B cell (primary cell): ENCODE results near the gene ADAMTS16. TPM values are rescaled to one million over a fixed set of nuclear protein-coding genes. Genes with fewer than 3 reads are reported as not detected.

Experiments used
- ATAC-seq: fragments of 200-7000 bp; cut with Tn5 transposase; one replicate; pipeline ENCODE4 v1.10.0; 2021; ENCODE audit warnings: low read depth, mild to moderate bottlenecking, moderate number of reproducible peaks, moderate library complexity
- CTCF ChIA-PET: fragments of 350-600 bp; sonication (Branson Sonifier 250); formaldehyde crosslinking; loops from one replicate; lab custom pipeline; 2021; ENCODE audit warnings: antibody characterized with exemption, inconsistent platforms; lab: Charles Lee
- POLR2A ChIA-PET: fragments of 350-600 bp; sonication (Branson Sonifier 250); formaldehyde crosslinking; loops from one replicate; lab custom pipeline; 2021; ENCODE audit warnings: antibody characterized with exemption; lab: Charles Lee
- DNase-seq: peaks from one replicate; pipeline ENCODE4 v3.0.0; 2013
- H2AFZ ChIP-seq: 2 replicates; pipeline ENCODE4 v1.6.1; 2012; ENCODE audit warnings: mild to moderate bottlenecking, low read depth, low read length; ENCODE audit not compliant: insufficient read depth, poor library complexity, severe bottlenecking
- H3K27ac ChIP-seq, 2 donors: 1 replicate in 1 of 2; 2 replicates in 1 of 2; pipeline ENCODE4 v1.5.1; 2012 to 2013; ENCODE audit warnings: low read length in 2 of 2, mild to moderate bottlenecking in 2 of 2, moderate library complexity in 1 of 2
- H3K27me3 ChIP-seq, 4 experiments: fragments of 200-600 bp in 1 of 4; sonication (generic) in 1 of 4; replicated peaks in 1 of 4; 1 replicate in 2 of 4; 2 replicates in 2 of 4; pipeline versions ENCODE4 v1.6.1 to v1.7.0; 2013 to 2016; ENCODE audit warnings: low read length in 3 of 4, mild to moderate bottlenecking in 2 of 4, mixed read lengths in 1 of 4, moderate library complexity in 1 of 4; ENCODE audit not compliant: insufficient read depth in 4 of 4, control insufficient read depth in 3 of 4; ENCODE audit errors: control extremely low read depth in 1 of 4
- H3K36me3 ChIP-seq, 2 experiments: replicated peaks in 1 of 2; 1 replicate in 1 of 2; 2 replicates in 1 of 2; pipeline versions ENCODE4 v1.6.1 to v1.7.1; 2013; ENCODE audit warnings: low read length in 1 of 2; ENCODE audit not compliant: insufficient read depth in 2 of 2, control insufficient read depth in 1 of 2; ENCODE audit errors: control extremely low read depth in 1 of 2, extremely low read depth in 1 of 2
- H3K4me1 ChIP-seq, 2 donors: fragments of 200-600 bp in 1 of 2; sonication (generic) in 1 of 2; 1 replicate in 1 of 2; 2 replicates in 1 of 2; pipeline versions ENCODE4 v1.5.1 to v1.6.1; 2013 to 2017; ENCODE audit warnings: low read length in 2 of 2; ENCODE audit not compliant: control insufficient read depth in 2 of 2, insufficient read depth in 2 of 2
- H3K4me2 ChIP-seq: replicated peaks from 2 replicates; pipeline ENCODE3; 2012; ENCODE audit warnings: mild to moderate bottlenecking, low read depth, low read length; ENCODE audit not compliant: poor library complexity, severe bottlenecking
- H3K4me3 ChIP-seq, 5 experiments: fragments of 200-600 bp in 1 of 5; sonication (generic) in 1 of 5; 1 replicate in 3 of 5; 2 replicates in 2 of 5; pipeline versions ENCODE4 v1.5.1 to v1.7.0; 2011 to 2016; ENCODE audit warnings: low read length in 4 of 5, mild to moderate bottlenecking in 4 of 5, low read depth in 2 of 5, control low read depth in 1 of 5, moderate library complexity in 1 of 5; ENCODE audit not compliant: insufficient read depth in 1 of 5; ENCODE audit errors: control extremely low read depth in 1 of 5, extremely low read depth in 1 of 5
- H3K79me2 ChIP-seq: fragments of 200-600 bp; sonication (generic); one replicate; pipeline ENCODE4 v1.6.0; 2016; ENCODE audit warnings: low read length; ENCODE audit not compliant: control insufficient read depth, insufficient read depth
- H3K9ac ChIP-seq: fragments of 200-600 bp; sonication (generic); 2 replicates; pipeline ENCODE4 v1.6.1; 2017; ENCODE audit warnings: mild to moderate bottlenecking, low read length, moderate library complexity
- H3K9me3 ChIP-seq, 3 donors: one replicate each; pipeline versions ENCODE4 v1.6.1 to v1.7.1; 2013; ENCODE audit warnings: low read length in 2 of 3; ENCODE audit not compliant: control insufficient read depth in 2 of 3, insufficient read depth in 1 of 3; ENCODE audit errors: control extremely low read depth in 1 of 3
- H4K20me1 ChIP-seq: 2 replicates; pipeline ENCODE4 v1.6.0; 2012; ENCODE audit warnings: mild to moderate bottlenecking, low read length; ENCODE audit not compliant: insufficient read depth, control insufficient read depth, poor library complexity, severe bottlenecking
- H3K27ac Mint-ChIP-seq: one replicate; pipeline ENCODE4 v1.8.0; 2021; ENCODE audit warnings: mixed read lengths
- H3K27me3 Mint-ChIP-seq: one replicate; pipeline ENCODE4 v1.8.0; 2021; ENCODE audit warnings: mixed read lengths
- H3K4me1 Mint-ChIP-seq: one replicate; pipeline ENCODE4 v1.8.0; 2021; ENCODE audit warnings: mixed read lengths
- H3K4me3 Mint-ChIP-seq: one replicate; pipeline ENCODE4 v1.8.0; 2021; ENCODE audit warnings: mixed read lengths
- H3K9me3 Mint-ChIP-seq: one replicate; pipeline ENCODE4 v1.8.0; 2022; ENCODE audit warnings: mixed read lengths; ENCODE audit not compliant: insufficient read depth
- EZH2 ChIP-seq: IDR thresholded peaks from 2 replicates; pipeline ENCODE4 v1.6.1; 2012; ENCODE audit warnings: borderline replicate concordance, low read depth, mild to moderate bottlenecking, moderate library complexity, low read length; ENCODE audit not compliant: insufficient read depth, poor library complexity, severe bottlenecking
- WGBS: methylation state at CpG from one replicate; pipeline ENCODE4 v1.1.5; 2013; ENCODE audit warnings: missing lambda C conversion rate; ENCODE audit not compliant: insufficient coverage; 5-methylcytosine and 5-hydroxymethylcytosine counted together
- intact Hi-C: fragments of 100-400 bp; cut with micrococcal nuclease; formaldehyde crosslinking; loops from one replicate; pipeline ENCODE4 v1.10.0; 2022
- polyA plus RNA-seq: library from polyadenylated mRNA; depleted of rRNA; stranded (reverse); fragments of >200 nt; gene quantifications from 2 replicates; pipeline ENCODE4 v1.2.3, GENCODE V29; 2012
- total RNA-seq, 2 donors: library from RNA; stranded (reverse); fragments of 120-200 nt in 1 of 2; gene quantifications; 1 replicate in 1 of 2; 2 replicates in 1 of 2; pipeline versions ENCODE4 v1.2.3 to v1.2.4, GENCODE V29; 2013 to 2022
- TF ChIP-seq, protein P1 (sequence below): fragments of 200-600 bp; IDR thresholded peaks from one replicate; pipeline ENCODE4 v1.8.0; 2022; ENCODE audit warnings: antibody characterized with exemption, mild to moderate bottlenecking

Gene ADAMTS16
- total and polyA plus RNA-seq, 2 donors (not counting 1 experiment from before 2014, with no cell fraction given) = not detected

DNA sequence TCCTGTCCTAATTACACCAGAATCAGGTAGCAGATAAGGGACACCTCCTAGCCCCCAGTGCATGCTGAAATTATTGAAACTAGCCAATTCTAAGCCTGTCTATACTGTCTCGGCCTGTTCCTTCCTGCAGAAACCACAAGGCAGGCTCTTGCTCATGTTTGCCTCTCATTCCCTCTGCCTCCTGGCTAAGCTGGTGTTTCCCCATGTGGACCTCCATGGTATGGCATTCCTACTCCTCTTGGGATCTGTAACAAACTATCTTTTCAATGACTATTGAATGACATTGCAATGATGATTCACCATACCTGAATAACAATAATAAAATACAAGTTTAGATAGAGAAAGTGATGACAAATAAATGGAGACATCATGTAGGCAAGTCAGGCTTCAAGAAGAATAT is 35.6 kb upstream of the ADAMTS16 start:
- POLR2A ChIA-PET = no interaction called here
- no peaks in the 10 kb centered on the region for H3K79me2 ChIP-seq
- intact Hi-C loops = no loop called here

DNA sequence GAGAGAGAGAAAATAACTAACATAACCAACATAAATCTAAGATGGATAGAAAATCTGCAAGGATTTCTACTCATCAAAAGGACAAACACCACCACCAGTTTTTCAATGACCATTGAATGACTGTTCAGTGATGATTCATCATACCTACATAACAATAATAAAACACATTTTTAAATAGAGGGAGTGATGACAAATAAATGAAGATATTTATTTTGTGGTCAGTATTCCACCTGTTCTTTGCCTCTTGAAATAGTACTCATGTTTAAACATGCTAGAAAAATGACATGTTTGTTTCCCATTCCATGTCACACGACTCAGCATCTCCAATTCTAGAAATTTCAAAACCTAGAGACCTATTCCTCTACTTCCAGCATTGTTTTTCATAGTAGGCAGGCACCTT is 34.6 kb upstream of the ADAMTS16 start:
- Mint-ChIP-seq H3K27ac (no peak overlapping the region), H3K9me3 (no peaks in the 10 kb centered on the region), H3K4me1 (no peaks in the 10 kb centered on the region), H3K27me3 (no peaks in the 10 kb centered on the region), H3K4me3 (no peak overlapping the region)
- Histone ChIP-seq H3K9me3 (peaks cover 0 to 10% (median 0%) of the 10 kb centered on the region in 3 donors), H3K79me2 (no peaks in the 10 kb centered on the region), H4K20me1 (no peaks in the 10 kb centered on the region), H3K27ac (no peak overlapping the region), H3K4me1 (no peaks in the 10 kb centered on the region), H3K9ac (no peak overlapping the region), H2AFZ (no peak overlapping the region), H3K4me3 (no peak overlapping the region), H3K4me2 (no peak overlapping the region), H3K36me3 (no peaks in the 10 kb centered on the region), H3K27me3 (no peaks in the 10 kb centered on the region)
- CTCF ChIA-PET = no interaction called here
- TF ChIP-seq, protein P1, sequence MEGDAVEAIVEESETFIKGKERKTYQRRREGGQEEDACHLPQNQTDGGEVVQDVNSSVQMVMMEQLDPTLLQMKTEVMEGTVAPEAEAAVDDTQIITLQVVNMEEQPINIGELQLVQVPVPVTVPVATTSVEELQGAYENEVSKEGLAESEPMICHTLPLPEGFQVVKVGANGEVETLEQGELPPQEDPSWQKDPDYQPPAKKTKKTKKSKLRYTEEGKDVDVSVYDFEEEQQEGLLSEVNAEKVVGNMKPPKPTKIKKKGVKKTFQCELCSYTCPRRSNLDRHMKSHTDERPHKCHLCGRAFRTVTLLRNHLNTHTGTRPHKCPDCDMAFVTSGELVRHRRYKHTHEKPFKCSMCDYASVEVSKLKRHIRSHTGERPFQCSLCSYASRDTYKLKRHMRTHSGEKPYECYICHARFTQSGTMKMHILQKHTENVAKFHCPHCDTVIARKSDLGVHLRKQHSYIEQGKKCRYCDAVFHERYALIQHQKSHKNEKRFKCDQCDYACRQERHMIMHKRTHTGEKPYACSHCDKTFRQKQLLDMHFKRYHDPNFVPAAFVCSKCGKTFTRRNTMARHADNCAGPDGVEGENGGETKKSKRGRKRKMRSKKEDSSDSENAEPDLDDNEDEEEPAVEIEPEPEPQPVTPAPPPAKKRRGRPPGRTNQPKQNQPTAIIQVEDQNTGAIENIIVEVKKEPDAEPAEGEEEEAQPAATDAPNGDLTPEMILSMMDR = no peak
- no peak for TF ChIP-seq EZH2
- intact Hi-C loops = no loop called here
- ATAC-seq = no peak
- POLR2A ChIA-PET = no interaction called here
- 67% methylated on average over 1 of the region's 1 CpG for WGBS
- DNase-seq = no peak

More for the DNA sequence above, 35.6 kb upstream of the ADAMTS16 start:
- Histone ChIP-seq H4K20me1 (no peaks in the 10 kb centered on the region), H3K4me2 (no peak overlapping the region), H3K9me3 (peaks cover 0 to 2% (median 0%) of the 10 kb centered on the region in 3 donors), H2AFZ (no peak overlapping the region), H3K27ac (no peak overlapping the region), H3K4me1 (no peaks in the 10 kb centered on the region), H3K27me3 (no peaks in the 10 kb centered on the region), H3K4me3 (no peak overlapping the region), H3K36me3 (no peaks in the 10 kb centered on the region), H3K9ac (no peak overlapping the region)
- CTCF ChIA-PET = no interaction called here
- Mint-ChIP-seq H3K9me3 (no peaks in the 10 kb centered on the region), H3K27me3 (no peaks in the 10 kb centered on the region), H3K4me3 (no peak overlapping the region), H3K4me1 (no peaks in the 10 kb centered on the region), H3K27ac (no peak overlapping the region)
- WGBS = 33% methylated on average over 1 of the region's 1 CpG
- TF ChIP-seq, protein P1 = no peak
- no peak for TF ChIP-seq EZH2
- DNase-seq (no peak), ATAC-seq (no peak)
